Measurements from ENCODE around the gene PCGF3.

GRCh38 chr4:721261-722168 is 15.9 kb downstream of the PCGF3 start:
- TF ChIP-seq ZNF274 (IDR thresholded peaks at IDR 0.05; ENCODE audit: low read depth, low read length) (no peak), YY1 (IDR thresholded peaks at IDR 0.05; ENCODE audit: insufficient read depth, insufficient read length) (no peak)
